NB4 (cell line): ENCODE results near the gene HOXC10.

Experiments used
- CTCF ChIP-seq: IDR thresholded peaks from one replicate; pipeline ENCODE4 v1.5.1; 2012; ENCODE audit warnings: low read depth, low read length
- MAX ChIP-seq: IDR thresholded peaks from 2 replicates; pipeline ENCODE4 v1.6.1; 2011; ENCODE audit warnings: low read depth, low read length
- POLR2A ChIP-seq: IDR thresholded peaks from 2 replicates; pipeline ENCODE4 v1.6.1; 2011; ENCODE audit warnings: mild to moderate bottlenecking; ENCODE audit not compliant: insufficient read length; ENCODE audit errors: extremely low read depth

- no peak for TF ChIP-seq CTCF
- no peak for TF ChIP-seq POLR2A
- TF ChIP-seq MAX = no peak
Observed at GRCh38 chr12:54007538-54008259, 22.8 kb downstream of the HOXC10 start.
